C4-2B (cell line): ENCODE results near the gene MINPP1.

Experiments used
- CTCF ChIP-seq: fragments of 450-650 bp; conservative IDR thresholded peaks from 2 replicates; pipeline ENCODE4 v1.5.1; 2017; ENCODE audit warnings: mild to moderate bottlenecking
- ZFX ChIP-seq: fragments of 450-650 bp; IDR thresholded peaks from 2 replicates; pipeline ENCODE4 v1.6.1; 2017

- TF ChIP-seq CTCF (no peak), ZFX (no peak)
These were observed 52.7 kb downstream of the MINPP1 start for GRCh38 chr10:87557409-87557808.
